Left renal pelvis (tissue), 4 donors: ENCODE results near the gene ZDHHC7. TPM values are rescaled to one million over a fixed set of nuclear protein-coding genes. Genes with fewer than 3 reads are reported as not detected.
"Not testable (repeated sequence)": the region's sequence is repeated elsewhere in the genome, so short reads cannot be mapped to it uniquely, and the experiment has no call there.

Experiments used
- DNase-seq, 4 donors: peaks; one replicate each; pipeline ENCODE4 v3.0.0-alpha.2; 2013; ENCODE audit warnings: low read depth in 4 of 4, low spot score in 3 of 4
- polyA plus RNA-seq, 4 donors: library from polyadenylated mRNA; unstranded; fragments of 120-200 nt; gene quantifications; one replicate each; pipeline ENCODE4 v1.2.1, GENCODE V29; 2013; ENCODE audit not compliant: insufficient read length in 4 of 4

Gene ZDHHC7
- polyA plus RNA-seq, 4 donors: 48.9 to 60.2 (median 57.7) TPM

- DNase-seq: no peak
Measured at GRCh38 chr16:84947996-84948850, 63.1 kb downstream of the ZDHHC7 start.

DNA sequence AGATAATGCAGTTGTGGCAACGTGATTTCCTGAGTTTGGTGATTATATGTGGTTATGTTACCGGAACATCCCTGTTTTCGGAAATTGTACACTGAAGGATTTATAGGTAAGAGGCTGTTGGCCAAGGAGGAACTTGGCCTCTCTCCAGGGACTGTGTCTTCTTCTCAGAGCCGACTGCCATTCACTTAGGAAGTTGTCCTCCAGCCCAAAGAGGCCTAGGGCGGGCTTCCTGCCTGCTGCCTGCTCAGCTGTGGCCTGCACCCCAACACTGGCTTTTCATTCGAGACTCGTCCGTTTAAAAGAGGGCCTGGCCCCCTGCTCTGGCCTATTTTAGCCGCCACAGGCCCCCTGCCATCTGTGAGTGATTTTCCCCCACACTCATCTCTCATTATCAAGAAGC, 64.3 kb downstream of the ZDHHC7 start:
- DNase-seq: no peak

- DNase-seq: no peak
Measured at GRCh38 chr16:84943620-84944019, 67.7 kb downstream of the ZDHHC7 start.

DNA sequence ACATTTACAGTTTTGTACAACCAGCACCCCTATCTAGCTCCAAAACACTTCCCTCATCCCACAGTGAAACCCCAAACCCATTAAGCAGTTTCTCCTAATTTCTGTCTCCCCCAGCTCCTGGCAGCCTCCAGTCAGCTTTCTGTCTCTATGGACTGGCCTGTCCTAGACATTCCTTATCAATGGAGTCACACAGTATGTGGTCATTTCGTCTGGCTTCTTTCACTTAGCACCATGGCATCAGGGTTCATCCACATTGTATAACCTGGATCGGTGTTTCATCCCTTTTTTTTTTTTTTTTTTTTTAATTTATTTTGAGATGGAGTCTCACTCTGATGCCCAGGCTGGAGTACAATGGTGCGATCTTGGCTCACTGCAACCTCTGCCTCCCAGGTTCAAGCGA, 68.5 kb downstream of the ZDHHC7 start:
- DNase-seq: no peak

- no peak for DNase-seq
Measured at GRCh38 chr16:84941921-84942320, 69.4 kb downstream of the ZDHHC7 start.

DNA sequence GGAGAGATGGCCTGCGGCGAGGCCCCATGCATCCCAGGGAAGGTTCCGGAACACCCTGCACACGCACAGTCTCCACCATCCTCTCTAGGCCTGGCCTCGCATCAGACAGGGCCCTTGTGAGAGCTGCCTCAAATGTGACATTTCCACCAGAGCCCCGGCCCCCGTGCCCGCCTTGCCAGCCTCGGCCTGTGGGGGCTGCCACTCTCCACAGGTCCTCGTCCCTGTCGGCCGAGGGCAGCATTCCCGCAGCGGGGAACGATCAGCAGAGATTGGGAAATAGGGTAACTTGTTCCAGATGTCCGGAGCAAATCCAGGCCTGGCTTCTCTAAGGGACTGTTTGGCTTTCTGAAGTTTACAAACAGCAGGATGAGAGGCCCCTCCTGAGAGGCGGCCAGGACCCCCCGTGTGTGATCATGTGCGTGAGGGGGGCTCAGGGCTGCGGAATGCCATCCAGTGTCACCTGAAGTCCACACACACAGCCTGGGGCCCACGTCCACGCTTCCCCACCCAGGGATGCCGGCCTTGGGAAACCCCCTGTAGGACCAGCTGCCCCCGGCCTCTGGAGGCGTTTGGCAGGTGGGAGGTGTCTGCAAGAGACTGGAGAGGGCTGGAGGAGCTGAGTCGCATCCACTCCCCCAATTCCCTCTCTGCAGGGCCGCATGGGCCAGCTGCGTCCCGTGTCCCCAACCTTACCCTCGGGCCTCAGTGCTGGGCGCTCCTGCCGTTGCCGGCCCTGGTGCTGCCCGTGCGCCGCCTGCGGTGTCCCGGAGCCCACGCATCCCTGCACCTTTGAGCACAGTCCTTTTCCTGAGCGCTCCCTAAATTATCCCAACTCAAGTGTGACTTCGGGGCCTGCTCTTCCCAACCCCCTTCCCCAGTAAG, 70.4 kb downstream of the ZDHHC7 start:
- no peak for DNase-seq

- not testable (repeated sequence) for DNase-seq
Measured at GRCh38 chr16:84938616-84939015, 72.7 kb downstream of the ZDHHC7 start.

DNA sequence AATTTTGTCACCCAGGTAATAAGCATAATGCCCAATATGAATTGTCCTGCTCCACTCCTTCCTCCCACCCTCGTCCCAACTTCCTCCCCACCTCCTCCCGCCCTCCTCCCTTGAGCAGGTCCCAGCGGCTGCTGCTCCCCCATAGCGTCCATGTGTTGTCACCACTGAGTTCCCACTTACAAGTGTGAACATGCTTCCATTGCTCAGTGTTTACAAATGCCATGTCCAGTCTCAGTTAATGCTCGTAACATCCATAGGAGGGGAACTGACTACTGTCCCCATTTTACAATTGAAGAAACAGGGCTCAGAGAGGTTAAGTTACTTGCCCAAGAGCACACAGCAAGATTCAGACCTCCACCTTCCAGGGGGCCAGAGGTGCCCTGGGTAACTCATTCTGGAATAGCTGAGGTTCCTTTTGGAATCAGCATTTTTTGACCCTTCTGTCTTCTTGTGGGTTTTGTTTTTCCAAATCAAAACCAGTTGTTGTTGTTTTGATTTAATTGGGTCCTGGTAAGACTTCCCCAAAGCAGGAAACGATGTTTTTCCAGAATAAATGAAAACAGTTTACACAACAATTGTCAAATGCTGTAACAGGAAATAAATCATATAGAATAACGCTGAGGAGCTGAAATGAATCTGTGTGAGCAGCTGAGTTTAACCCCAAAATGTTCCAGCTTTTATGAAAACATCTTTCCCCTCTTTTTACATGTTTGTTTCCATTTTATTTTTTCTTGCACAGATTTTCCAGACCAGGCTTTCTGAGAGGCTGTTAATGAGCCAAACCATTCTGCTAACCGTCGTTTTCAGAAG, 73.9 kb downstream of the ZDHHC7 start:
- DNase-seq: no peak

- no peak for DNase-seq
Measured at GRCh38 chr16:84933774-84934631, 77.3 kb downstream of the ZDHHC7 start.

GRCh38 chr16:84932681-84933080, 78.7 kb downstream of the ZDHHC7 start:
- DNase-seq: no peak

- no peak for DNase-seq
Measured at GRCh38 chr16:84931506-84931905, 79.8 kb downstream of the ZDHHC7 start.

DNA sequence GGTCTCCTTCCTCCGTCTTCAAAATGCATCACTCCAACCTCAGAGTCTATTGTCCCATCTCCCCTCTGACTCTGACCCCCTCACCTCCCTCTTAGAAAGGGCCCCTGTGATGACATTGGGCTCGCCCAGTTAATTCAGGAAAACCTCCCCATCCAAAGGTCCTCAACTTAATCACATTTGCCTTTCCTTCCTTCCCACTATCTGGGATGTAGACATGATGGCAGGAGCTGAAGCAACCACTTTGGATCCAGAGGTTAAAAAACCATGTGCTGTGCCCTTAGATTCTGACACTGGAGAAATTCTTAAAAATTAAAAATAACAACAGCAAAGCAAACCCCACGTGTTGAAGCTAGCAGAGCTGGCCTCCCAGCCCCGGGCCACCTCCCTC, 80.2 kb downstream of the ZDHHC7 start:
- DNase-seq: no peak

DNA sequence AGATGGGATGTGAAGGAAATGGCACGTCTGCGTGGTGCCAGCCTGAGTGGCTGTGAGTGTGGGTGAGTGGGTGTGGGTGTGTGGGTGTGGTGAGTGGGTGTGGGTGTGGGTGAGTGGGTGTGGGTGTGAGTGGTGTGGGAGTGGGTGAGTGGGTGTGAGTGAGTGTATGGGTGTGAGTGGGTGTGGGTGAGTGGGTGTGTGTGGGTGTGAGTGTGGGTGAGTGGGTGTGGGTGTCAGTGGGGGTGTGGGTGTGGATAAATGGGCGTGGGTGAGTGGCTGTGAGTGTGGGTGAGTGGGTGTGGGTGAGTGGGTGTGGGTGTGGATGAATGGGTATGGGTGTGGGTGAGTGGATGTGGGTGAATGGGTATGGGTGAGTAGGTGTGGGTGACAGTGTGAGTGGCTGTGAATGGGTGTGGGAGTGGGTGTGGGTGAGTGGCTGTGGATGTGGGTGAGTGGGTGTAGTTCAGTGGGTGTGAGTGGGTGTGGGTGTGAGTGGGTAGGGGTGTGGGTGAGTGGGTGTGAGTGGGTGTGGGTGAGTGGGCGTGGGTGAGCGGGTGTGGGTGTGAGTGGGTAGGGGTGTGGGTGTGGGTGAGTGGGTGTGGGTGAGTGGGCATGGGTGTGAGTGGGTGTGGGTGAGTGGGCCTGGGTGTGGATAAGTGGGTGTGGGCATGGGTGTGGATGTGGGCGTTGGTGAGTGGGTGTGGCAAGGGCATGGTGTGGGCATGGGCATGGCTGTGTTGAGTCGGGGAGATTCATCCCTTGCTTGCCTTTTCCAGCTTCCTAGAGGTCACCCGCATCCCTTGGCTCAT, 80.8 kb downstream of the ZDHHC7 start:
- DNase-seq: no peak

GRCh38 chr16:84929421-84930297, 81.7 kb downstream of the ZDHHC7 start:
- no peak for DNase-seq

- DNase-seq: no peak
Measured at GRCh38 chr16:84928679-84929420, 82.5 kb downstream of the ZDHHC7 start.

- DNase-seq: no peak
Measured at GRCh38 chr16:84927621-84928591, 83.4 kb downstream of the ZDHHC7 start.
